SK-N-SH treated with all-trans-retinoic acid at 6 μM for 48 hours (cell line): ENCODE data around the gene RFX8.

Experiments used
- ATAC-seq: fragments of 200-7000 bp; cut with Tn5 transposase; 3 replicates; pipeline ENCODE4 v1.9.1; 2020; ENCODE audit warnings: mild to moderate bottlenecking, moderate library complexity
- ARNTL ChIP-seq: fragments of 450-650 bp; formaldehyde crosslinking; IDR thresholded peaks from 2 replicates; pipeline ENCODE4 v1.5.0; 2020; ENCODE audit warnings: low read depth, mild to moderate bottlenecking, moderate library complexity, borderline replicate concordance
- BACH2 ChIP-seq: fragments of 250-450 bp; sonication (Bioruptor Pico); IDR thresholded peaks from 2 replicates; pipeline ENCODE4 v1.9.0; 2021; ENCODE audit warnings: mild to moderate bottlenecking, borderline replicate concordance
- CSDC2 ChIP-seq: fragments of 250-450 bp; sonication (Bioruptor Pico); IDR thresholded peaks from 2 replicates; pipeline ENCODE4 v1.5.0; 2020; ENCODE audit warnings: mild to moderate bottlenecking, moderate library complexity
- CSRNP3 ChIP-seq: fragments of 250-450 bp; sonication (Bioruptor Pico); IDR thresholded peaks from 2 replicates; pipeline ENCODE4 v1.5.1; 2021; ENCODE audit warnings: mild to moderate bottlenecking, moderate library complexity
- ESRRG ChIP-seq: fragments of 250-450 bp; sonication (Bioruptor Pico); IDR thresholded peaks from 2 replicates; pipeline ENCODE4 v1.6.1; 2021; ENCODE audit warnings: mild to moderate bottlenecking
- GLIS3 ChIP-seq: fragments of 250-450 bp; sonication (Bioruptor Pico); IDR thresholded peaks from 2 replicates; pipeline ENCODE4 v1.5.0; 2020; ENCODE audit warnings: mild to moderate bottlenecking, moderate library complexity
- ISL1 ChIP-seq: fragments of 250-450 bp; sonication (Bioruptor Pico); IDR thresholded peaks from 2 replicates; pipeline ENCODE4 v2.1.2; 2022; ENCODE audit warnings: mild to moderate bottlenecking, moderate library complexity
- OSR1 ChIP-seq: fragments of 250-450 bp; sonication (Bioruptor Pico); IDR thresholded peaks from 2 replicates; pipeline ENCODE4 v1.8.0; 2022; ENCODE audit warnings: moderate library complexity, mild to moderate bottlenecking, inconsistent platforms
- PATZ1 ChIP-seq: fragments of 250-450 bp; sonication (Bioruptor Pico); IDR thresholded peaks from 2 replicates; pipeline ENCODE4 v1.8.0; 2020; ENCODE audit warnings: mild to moderate bottlenecking, moderate library complexity, borderline replicate concordance
- POU6F1 ChIP-seq: fragments of 250-450 bp; sonication (Bioruptor Pico); IDR thresholded peaks from 2 replicates; pipeline ENCODE4 v1.8.0; 2021; ENCODE audit warnings: low read depth, mild to moderate bottlenecking, moderate library complexity, borderline replicate concordance
- PPARA ChIP-seq: fragments of 250-450 bp; sonication (Bioruptor Pico); IDR thresholded peaks from 2 replicates; pipeline ENCODE4 v1.5.0; 2020; ENCODE audit warnings: mild to moderate bottlenecking, borderline replicate concordance
- RARB ChIP-seq: fragments of 250-450 bp; sonication (Bioruptor Pico); IDR thresholded peaks from 2 replicates; pipeline ENCODE4 v1.8.0; 2021; ENCODE audit warnings: mild to moderate bottlenecking, moderate library complexity
- TCF4 ChIP-seq: fragments of 250-450 bp; sonication (Bioruptor Pico); IDR thresholded peaks from 2 replicates; pipeline ENCODE4 v1.8.0; 2021; ENCODE audit warnings: mild to moderate bottlenecking, moderate library complexity, borderline replicate concordance
- TOX ChIP-seq: fragments of 250-450 bp; sonication (Bioruptor Pico); IDR thresholded peaks from 2 replicates; pipeline ENCODE4 v1.8.0; 2021; ENCODE audit warnings: mild to moderate bottlenecking, moderate library complexity, borderline replicate concordance
- TSHZ2 ChIP-seq: fragments of 250-450 bp; sonication (Bioruptor Pico); IDR thresholded peaks from 2 replicates; pipeline ENCODE4 v1.5.0; 2020; ENCODE audit warnings: mild to moderate bottlenecking, moderate library complexity
- ZC3H10 ChIP-seq: fragments of 250-450 bp; sonication (Bioruptor Pico); IDR thresholded peaks from 2 replicates; pipeline ENCODE4 v1.5.1; 2021; ENCODE audit warnings: mild to moderate bottlenecking, moderate library complexity
- ZFP30 ChIP-seq: fragments of 450-650 bp; formaldehyde crosslinking; IDR thresholded peaks from 2 replicates; pipeline ENCODE4 v1.5.0; 2022; ENCODE audit warnings: mild to moderate bottlenecking, moderate library complexity
- ZNF565 ChIP-seq: fragments of 450-650 bp; formaldehyde crosslinking; conservative IDR thresholded peaks from 2 replicates; pipeline ENCODE4 v1.5.0; 2020; ENCODE audit warnings: low read depth, mild to moderate bottlenecking, moderate library complexity
- ZNF70 ChIP-seq: fragments of 450-650 bp; formaldehyde crosslinking; IDR thresholded peaks from 2 replicates; pipeline ENCODE4 v1.5.0; 2020; ENCODE audit warnings: mild to moderate bottlenecking, moderate library complexity
- ZNF8 ChIP-seq: fragments of 450-650 bp; formaldehyde crosslinking; IDR thresholded peaks from 2 replicates; pipeline ENCODE4 v1.5.0; 2020; ENCODE audit warnings: mild to moderate bottlenecking, moderate library complexity

The RFX8 gene

GRCh38 chr2:101401326-101401665 lies 73.6 kb downstream of the RFX8 start:
- no peak for ATAC-seq
- no peak for TF ChIP-seq TOX (CRISPR knock-in tag)
- TF ChIP-seq OSR1, result no peak
- TF ChIP-seq ZC3H10 (CRISPR knock-in tag), result no peak

GRCh38 chr2:101400506-101401325 lies 74.2 kb downstream of the RFX8 start:
- ATAC-seq, result no peak
- TF ChIP-seq ZNF565 (CRISPR knock-in tag) (no peak), TCF4 (no peak), TOX (CRISPR knock-in tag) (no peak), ZNF70 (CRISPR knock-in tag) (no peak), TSHZ2 (CRISPR knock-in tag) (no peak), ZFP30 (no peak), ZC3H10 (CRISPR knock-in tag) (no peak), CSDC2 (no peak), OSR1 (no peak), PATZ1 (CRISPR knock-in tag) (no peak), ARNTL (no peak), BACH2 (no peak), ISL1 (no peak), CSRNP3 (CRISPR knock-in tag) (no peak), RARB (CRISPR knock-in tag) (no peak)

GRCh38 chr2:101400048-101400447 lies 74.9 kb downstream of the RFX8 start:
- no peak for ATAC-seq
- TF ChIP-seq TOX (CRISPR knock-in tag), result no peak
- no peak for TF ChIP-seq GLIS3
- no peak for TF ChIP-seq PATZ1 (CRISPR knock-in tag)
- no peak for TF ChIP-seq ESRRG (CRISPR knock-in tag)
- TF ChIP-seq ZFP30, result no peak
- no peak for TF ChIP-seq OSR1
- no peak for TF ChIP-seq ZNF8 (CRISPR knock-in tag)

- TF ChIP-seq RARB (CRISPR knock-in tag) (no peak), POU6F1 (CRISPR knock-in tag) (no peak), PPARA (CRISPR knock-in tag) (no peak), ARNTL (no peak)
- ATAC-seq, result no peak
Measured at GRCh38 chr2:101399021-101399799, 75.7 kb downstream of the RFX8 start.
